Measurements from ENCODE around the gene LDLR.

LDLR gene

GRCh38 chr19:11054628-11055027 lies 34.6 kb upstream of the LDLR start:
- Histone ChIP-seq H3K4me3 (ENCODE audit: extremely low read depth, insufficient read depth, low read length, poor library complexity, severe bottlenecking) (no peak overlapping the region), H3K4me1 (ENCODE audit: control insufficient read depth, insufficient read depth, low read length, poor library complexity, severe bottlenecking) (no peaks in the 10 kb centered on the region), H3K36me3 (ENCODE audit: control insufficient read depth, insufficient read depth, low read length) (peaks cover 82% of the 10 kb centered on the region), H3K27ac (ENCODE audit: low read depth, low read length, severe bottlenecking) (no peak overlapping the region), H3K9me3 (ENCODE audit: control insufficient read depth, low read length) (no peaks in the 10 kb centered on the region)
- 91 to 98% methylated on average over 7 to 8 of the region's 8 CpGs for WGBS, 2 experiments (ENCODE audit: insufficient coverage in 2 of 2)

- no peak overlapping the region for H3K4me3 ChIP-seq (ENCODE audit: extremely low read depth, insufficient read depth, low read length, poor library complexity, severe bottlenecking)
- H3K9me3 ChIP-seq (ENCODE audit: control insufficient read depth, low read length), result no peaks in the 10 kb centered on the region
- H3K27ac ChIP-seq (ENCODE audit: low read depth, low read length, severe bottlenecking), result no peak overlapping the region
- H3K4me1 ChIP-seq (ENCODE audit: control insufficient read depth, insufficient read depth, low read length, poor library complexity, severe bottlenecking), result no peaks in the 10 kb centered on the region
- 93 to 96% methylated on average over 31 to 34 of the region's 34 CpGs for WGBS, 2 experiments (ENCODE audit: insufficient coverage in 2 of 2)
- peaks cover 79% of the 10 kb centered on the region for H3K36me3 ChIP-seq (ENCODE audit: control insufficient read depth, insufficient read depth, low read length)
These were observed 30.8 kb upstream of the LDLR start for GRCh38 chr19:11058246-11059030.

GRCh38 chr19:11059511-11060358 lies 29.5 kb upstream of the LDLR start:
- Histone ChIP-seq H3K9me3 (ENCODE audit: control insufficient read depth, low read length) (no peaks in the 10 kb centered on the region), H3K36me3 (ENCODE audit: control insufficient read depth, insufficient read depth, low read length) (peaks cover 80% of the 10 kb centered on the region), H3K4me3 (ENCODE audit: extremely low read depth, insufficient read depth, low read length, poor library complexity, severe bottlenecking) (no peak overlapping the region), H3K27ac (ENCODE audit: low read depth, low read length, severe bottlenecking) (no peak overlapping the region), H3K4me1 (ENCODE audit: control insufficient read depth, insufficient read depth, low read length, poor library complexity, severe bottlenecking) (no peaks in the 10 kb centered on the region)
- WGBS, 2 experiments (ENCODE audit: insufficient coverage in 2 of 2), result 95 to 97% methylated on average over 34 to 42 of the region's 43 CpGs

- WGBS, 2 experiments (ENCODE audit: insufficient coverage in 2 of 2), result 95 to 97% methylated on average over 6 to 14 of the region's 14 CpGs
- H3K27ac ChIP-seq (ENCODE audit: low read depth, low read length, severe bottlenecking), result no peak overlapping the region
- H3K4me1 ChIP-seq (ENCODE audit: control insufficient read depth, insufficient read depth, low read length, poor library complexity, severe bottlenecking), result no peaks in the 10 kb centered on the region
- H3K9me3 ChIP-seq (ENCODE audit: control insufficient read depth, low read length), result no peaks in the 10 kb centered on the region
- H3K36me3 ChIP-seq (ENCODE audit: control insufficient read depth, insufficient read depth, low read length), result peaks cover 81% of the 10 kb centered on the region
- no peak overlapping the region for H3K4me3 ChIP-seq (ENCODE audit: extremely low read depth, insufficient read depth, low read length, poor library complexity, severe bottlenecking)
These were observed 27.3 kb upstream of the LDLR start for GRCh38 chr19:11061952-11062351.

- Histone ChIP-seq H3K4me3 (ENCODE audit: extremely low read depth, insufficient read depth, low read length, poor library complexity, severe bottlenecking) (no peak overlapping the region), H3K36me3 (ENCODE audit: control insufficient read depth, insufficient read depth, low read length) (peaks cover 79% of the 10 kb centered on the region), H3K27ac (ENCODE audit: low read depth, low read length, severe bottlenecking) (no peak overlapping the region), H3K9me3 (ENCODE audit: control insufficient read depth, low read length) (peaks cover 7% of the 10 kb centered on the region), H3K4me1 (ENCODE audit: control insufficient read depth, insufficient read depth, low read length, poor library complexity, severe bottlenecking) (no peaks in the 10 kb centered on the region)
- 94% methylated on average over 2 of the region's 3 CpGs; no CpG with 5 or more reads in 1 of the 2 experiments for WGBS, 2 experiments (ENCODE audit: insufficient coverage in 2 of 2)
These were observed 25.8 kb upstream of the LDLR start for GRCh38 chr19:11063434-11063833.

GRCh38 chr19:11064831-11065303 lies 24.4 kb upstream of the LDLR start:
- peak overlapping the region; percentile 23 for H3K27ac ChIP-seq (ENCODE audit: low read depth, low read length, severe bottlenecking)
- 87 to 93% methylated on average over 9 to 10 of the region's 10 CpGs for WGBS, 2 experiments (ENCODE audit: insufficient coverage in 2 of 2)

GRCh38 chr19:11066326-11066725 lies 22.9 kb upstream of the LDLR start:
- H3K27ac ChIP-seq (ENCODE audit: low read depth, low read length, severe bottlenecking), result no peak overlapping the region
- 99 to 100% methylated on average over 5 of the region's 5 CpGs for WGBS, 2 experiments (ENCODE audit: insufficient coverage in 2 of 2)
- H3K4me1 ChIP-seq (ENCODE audit: control insufficient read depth, insufficient read depth, low read length, poor library complexity, severe bottlenecking), result no peaks in the 10 kb centered on the region
- H3K4me3 ChIP-seq (ENCODE audit: extremely low read depth, insufficient read depth, low read length, poor library complexity, severe bottlenecking), result no peak overlapping the region
- peaks cover 7% of the 10 kb centered on the region for H3K9me3 ChIP-seq (ENCODE audit: control insufficient read depth, low read length)
- H3K36me3 ChIP-seq (ENCODE audit: control insufficient read depth, insufficient read depth, low read length), result peaks cover 53% of the 10 kb centered on the region

More at GRCh38 chr19:11064831-11065303, 24.4 kb upstream of the LDLR start:
- peaks cover 65% of the 10 kb centered on the region for H3K36me3 ChIP-seq (ENCODE audit: control insufficient read depth, insufficient read depth, low read length)
- peaks cover 7% of the 10 kb centered on the region for H3K9me3 ChIP-seq (ENCODE audit: control insufficient read depth, low read length)
- no peaks in the 10 kb centered on the region for H3K4me1 ChIP-seq (ENCODE audit: control insufficient read depth, insufficient read depth, low read length, poor library complexity, severe bottlenecking)
- H3K4me3 ChIP-seq (ENCODE audit: extremely low read depth, insufficient read depth, low read length, poor library complexity, severe bottlenecking), result no peak overlapping the region

GRCh38 chr19:11067356-11068113 lies 21.7 kb upstream of the LDLR start:
- Histone ChIP-seq H3K27ac (ENCODE audit: low read depth, low read length, severe bottlenecking) (no peak overlapping the region), H3K4me3 (ENCODE audit: extremely low read depth, insufficient read depth, low read length, poor library complexity, severe bottlenecking) (no peak overlapping the region), H3K36me3 (ENCODE audit: control insufficient read depth, insufficient read depth, low read length) (peaks cover 41% of the 10 kb centered on the region), H3K9me3 (ENCODE audit: control insufficient read depth, low read length) (peaks cover 7% of the 10 kb centered on the region), H3K4me1 (ENCODE audit: control insufficient read depth, insufficient read depth, low read length, poor library complexity, severe bottlenecking) (no peaks in the 10 kb centered on the region)
- WGBS, 2 experiments (ENCODE audit: insufficient coverage in 2 of 2), result 95 to 98% methylated on average over 3 to 4 of the region's 8 CpGs

- H3K4me1 ChIP-seq (ENCODE audit: control insufficient read depth, insufficient read depth, low read length, poor library complexity, severe bottlenecking), result no peaks in the 10 kb centered on the region
- no peak overlapping the region for H3K27ac ChIP-seq (ENCODE audit: low read depth, low read length, severe bottlenecking)
- H3K36me3 ChIP-seq (ENCODE audit: control insufficient read depth, insufficient read depth, low read length), result peaks cover 31% of the 10 kb centered on the region
- WGBS, 2 experiments (ENCODE audit: insufficient coverage in 2 of 2), result 92 to 93% methylated on average over 5 to 9 of the region's 9 CpGs
- H3K4me3 ChIP-seq (ENCODE audit: extremely low read depth, insufficient read depth, low read length, poor library complexity, severe bottlenecking), result no peak overlapping the region
- H3K9me3 ChIP-seq (ENCODE audit: control insufficient read depth, low read length), result peaks cover 7% of the 10 kb centered on the region
These were observed 19.7 kb upstream of the LDLR start for GRCh38 chr19:11069561-11069960.

GRCh38 chr19:11070123-11070522 lies 19.1 kb upstream of the LDLR start:
- Histone ChIP-seq H3K36me3 (ENCODE audit: control insufficient read depth, insufficient read depth, low read length) (peaks cover 26% of the 10 kb centered on the region), H3K9me3 (ENCODE audit: control insufficient read depth, low read length) (peaks cover 7% of the 10 kb centered on the region)
- WGBS, 2 experiments (ENCODE audit: insufficient coverage in 2 of 2), result 75 to 100% methylated on average over 2 to 3 of the region's 4 CpGs

More at GRCh38 chr19:11070123-11070522, 19.1 kb upstream of the LDLR start:
- H3K4me1 ChIP-seq (ENCODE audit: control insufficient read depth, insufficient read depth, low read length, poor library complexity, severe bottlenecking), result no peaks in the 10 kb centered on the region
- H3K4me3 ChIP-seq (ENCODE audit: extremely low read depth, insufficient read depth, low read length, poor library complexity, severe bottlenecking), result no peak overlapping the region
- H3K27ac ChIP-seq (ENCODE audit: low read depth, low read length, severe bottlenecking), result no peak overlapping the region
